ENCODE results near the gene B4GAT1.
"Not testable (repeated sequence)": the region's sequence is repeated elsewhere in the genome, so short reads cannot be mapped to it uniquely, and the experiment has no call there.

B4GAT1 gene

DNA sequence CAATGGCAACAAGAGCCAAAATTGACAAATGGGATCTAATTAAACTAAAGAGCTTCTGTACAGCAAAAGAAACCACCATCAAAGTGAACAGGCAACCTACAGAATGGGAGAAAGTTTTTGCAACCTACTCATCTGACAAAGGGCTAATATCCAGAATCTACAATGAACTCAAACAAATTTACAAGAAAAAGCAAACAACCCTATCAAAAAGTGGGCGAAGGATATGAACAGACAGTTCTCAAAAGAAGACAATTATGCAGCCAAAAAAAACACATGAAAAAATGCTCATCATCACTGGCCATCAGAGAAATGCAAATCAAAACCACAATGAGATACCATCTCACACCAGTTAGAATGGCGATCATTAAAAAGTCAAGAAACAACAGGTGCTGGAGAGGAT, 27.1 kb downstream of the B4GAT1 start:
- not testable (repeated sequence) for FAIRE-seq

GRCh38 chr11:66318600-66318970, 28.8 kb downstream of the B4GAT1 start:
- no peak for FAIRE-seq

DNA sequence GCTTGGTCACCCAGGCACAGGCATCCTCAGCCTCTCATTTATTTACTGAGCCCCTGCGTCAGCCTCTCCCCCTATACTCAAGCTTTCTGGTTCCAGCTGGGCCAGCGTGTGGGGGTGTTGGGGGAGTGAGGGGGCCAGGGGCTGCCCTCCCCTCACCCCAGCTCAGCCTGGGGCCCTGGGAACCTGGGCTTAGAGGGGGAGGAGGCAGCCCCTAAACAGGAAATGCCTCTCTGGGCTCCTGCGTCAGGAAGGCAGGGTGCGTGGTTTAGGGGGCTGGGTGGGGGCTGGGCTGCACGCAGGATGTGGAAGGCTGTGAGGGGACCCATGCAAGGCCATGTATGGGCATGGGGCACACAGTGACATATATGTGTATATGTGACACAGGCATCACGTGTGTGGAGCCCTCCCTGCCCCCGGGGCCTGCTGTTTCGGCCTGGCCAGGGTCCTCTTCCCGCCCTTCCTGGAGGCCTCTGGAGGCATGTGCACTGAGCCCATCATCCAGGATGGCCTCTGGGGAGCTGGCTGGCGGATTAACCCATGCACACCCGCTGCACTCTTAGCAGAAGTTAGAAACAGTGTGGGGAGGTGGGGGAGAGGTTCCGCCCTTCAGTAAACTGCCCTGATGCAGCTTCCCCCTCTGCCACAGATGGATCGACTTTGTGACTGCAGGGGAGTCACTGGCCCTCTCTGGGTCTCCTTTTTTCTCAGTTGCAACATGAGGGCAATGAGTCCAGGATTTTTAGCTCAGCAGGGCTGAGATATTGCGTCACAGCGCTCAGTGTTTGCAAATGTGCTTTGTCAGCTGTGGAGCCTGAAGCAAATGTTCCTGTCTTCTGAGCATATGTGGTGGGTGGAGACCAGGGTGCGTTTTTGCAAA, 29.5 kb downstream of the B4GAT1 start:
- FAIRE-seq: no peak

DNA sequence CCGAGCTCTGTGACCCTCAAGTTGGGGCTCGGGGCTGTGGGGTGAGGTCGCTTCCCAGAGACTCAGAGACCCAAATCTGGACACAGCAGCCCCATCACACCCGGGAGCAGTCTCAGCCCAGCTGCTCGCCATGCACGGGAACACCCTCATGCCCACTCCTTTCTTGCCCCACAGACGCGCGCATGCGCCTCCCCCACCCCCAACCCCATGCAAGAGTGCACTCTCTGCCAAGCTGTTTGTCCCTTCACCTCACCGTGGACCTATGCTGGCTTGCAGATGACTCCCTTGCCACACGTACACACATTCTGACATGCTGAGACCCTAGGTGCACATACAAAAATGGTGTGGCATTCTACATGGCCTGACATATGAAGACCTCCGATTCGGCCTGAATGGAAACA, 30.1 kb downstream of the B4GAT1 start:
- FAIRE-seq: no peak

DNA sequence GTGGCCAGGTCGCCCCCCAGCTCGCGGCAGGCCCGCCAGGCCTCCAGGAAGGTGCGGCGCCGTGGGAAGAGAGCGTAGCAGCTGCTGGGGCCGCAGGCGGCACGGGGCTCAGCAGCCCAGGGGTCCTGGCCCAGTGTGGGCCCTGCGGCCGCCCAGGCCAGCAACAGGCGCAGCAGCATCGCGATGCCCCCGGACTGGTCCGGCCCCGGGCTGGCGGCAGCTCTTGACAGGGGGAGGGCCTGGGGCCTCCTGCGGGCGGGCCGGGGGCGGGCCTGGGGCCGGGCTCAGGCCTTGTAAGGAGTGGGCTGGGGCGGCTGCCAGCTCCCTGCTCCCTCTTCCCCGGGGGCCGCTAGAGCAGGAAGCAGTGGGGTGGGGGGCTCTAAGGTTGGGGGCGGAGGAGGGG, 30.6 kb downstream of the B4GAT1 start, which contains the start of gene CD248:
TSS of gene CD248 (minus strand) at position 196 of the 403 bp plus-strand sequence. CDS start at position 179, 17 bp downstream.
- FAIRE-seq: no peak

GRCh38 chr11:66315921-66316811, 31.3 kb downstream of the B4GAT1 start:
- no peak for FAIRE-seq

DNA sequence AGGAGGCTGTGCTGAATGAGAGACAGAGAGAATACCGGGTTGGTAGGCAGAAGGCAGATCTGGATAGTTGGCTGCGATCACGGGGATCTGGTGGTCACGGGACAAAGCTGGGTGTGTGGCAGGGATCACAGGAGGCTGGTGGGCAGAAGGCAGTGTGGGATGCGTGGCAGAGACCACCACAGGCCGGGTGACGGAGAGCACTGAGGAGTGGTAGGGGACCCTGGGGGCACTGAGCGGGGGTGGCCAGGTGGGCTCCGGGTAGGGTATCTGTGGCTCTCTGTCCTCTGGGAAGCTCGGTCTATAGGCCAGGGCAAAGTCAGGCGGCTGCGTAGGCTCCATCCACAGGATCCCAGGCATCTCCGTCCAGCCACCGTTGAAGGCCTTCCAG, 31.9 kb downstream of the B4GAT1 start:
- no peak for FAIRE-seq

GRCh38 chr11:66314561-66315497, 32.6 kb downstream of the B4GAT1 start:
- FAIRE-seq: no peak

- FAIRE-seq: no peak
Measured at GRCh38 chr11:66314186-66314501, 33.3 kb downstream of the B4GAT1 start.

DNA sequence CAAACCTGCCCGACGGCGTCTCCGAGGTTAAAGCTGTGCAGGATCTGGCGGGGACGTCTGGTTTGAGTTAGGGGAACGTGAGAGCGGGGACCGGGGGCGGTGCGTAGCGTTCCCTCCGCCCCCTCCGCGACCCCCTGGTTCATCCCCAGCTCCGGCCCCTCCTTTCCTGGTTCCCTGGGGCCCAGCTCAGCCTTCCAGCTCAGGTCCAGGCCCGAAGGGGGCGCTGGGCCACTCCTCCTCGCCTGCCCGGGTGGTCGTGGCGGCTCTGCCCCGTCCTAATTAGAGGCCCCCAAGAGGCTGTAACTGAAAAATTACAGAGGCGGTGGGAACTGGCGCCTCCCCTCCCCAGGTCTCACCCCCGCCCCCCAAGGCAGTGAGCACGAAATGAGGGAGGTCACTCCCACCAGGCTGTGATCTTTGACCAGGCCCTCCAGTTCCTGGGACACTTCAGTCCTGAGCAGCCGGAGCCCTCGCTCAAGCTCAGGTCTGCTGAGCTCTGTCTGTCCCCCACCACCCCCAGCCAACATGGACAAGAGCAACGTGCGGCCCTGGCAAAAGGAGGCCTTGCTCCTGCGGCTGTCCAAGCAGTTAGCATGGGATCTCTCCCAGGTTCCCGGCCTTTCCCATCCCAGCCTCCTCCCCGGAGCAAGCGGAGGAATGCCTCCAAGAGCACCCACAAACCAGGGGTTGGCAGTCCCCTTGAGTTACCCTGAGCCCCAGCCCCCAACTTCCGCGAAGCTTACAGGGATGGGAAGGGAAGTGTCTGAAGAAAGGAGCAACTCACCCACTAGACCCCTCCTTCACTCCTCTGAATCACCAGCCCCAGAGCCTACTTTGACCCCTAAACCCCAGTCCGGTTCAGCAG, 33.9 kb downstream of the B4GAT1 start:
- FAIRE-seq: no peak

- no peak for FAIRE-seq
Measured at GRCh38 chr11:66312549-66313320, 34.7 kb downstream of the B4GAT1 start.

DNA sequence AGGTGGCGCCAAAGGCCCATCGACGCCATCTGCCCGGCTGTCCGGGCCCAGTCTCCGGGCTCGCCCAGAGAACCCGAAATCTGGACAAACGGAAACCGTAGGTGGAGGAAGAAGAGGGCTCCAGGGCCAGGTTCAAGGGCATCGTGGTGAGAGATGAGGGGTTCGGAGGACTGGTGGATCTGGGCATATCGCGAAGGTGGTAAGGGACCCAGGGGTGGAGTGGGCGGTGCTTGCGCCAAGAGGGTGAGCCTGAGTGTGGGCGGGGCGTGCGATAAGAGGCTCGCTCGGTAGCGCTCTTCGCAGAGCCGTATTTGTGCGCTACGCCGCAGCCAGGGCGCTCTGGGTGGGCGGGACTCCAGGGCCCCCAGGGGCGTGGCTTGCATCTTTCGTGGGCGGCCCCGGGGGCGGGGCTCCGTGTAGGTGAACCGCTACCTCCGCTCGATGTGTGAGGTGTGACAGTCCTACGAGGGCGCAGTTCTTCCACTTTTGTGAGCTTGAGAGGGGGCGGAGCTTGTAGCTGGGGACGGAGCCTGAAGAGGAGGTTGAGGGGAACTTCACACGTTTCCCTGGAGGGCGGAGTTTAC, 35.4 kb downstream of the B4GAT1 start:
- FAIRE-seq: no peak

- FAIRE-seq: no peak
Measured at GRCh38 chr11:66311470-66311964, 35.9 kb downstream of the B4GAT1 start.

- FAIRE-seq: not testable (repeated sequence)
Measured at GRCh38 chr11:66310803-66311440, 36.5 kb downstream of the B4GAT1 start.

GRCh38 chr11:66310324-66310723, 37.1 kb downstream of the B4GAT1 start:
- FAIRE-seq: no peak

- no peak for FAIRE-seq
Measured at GRCh38 chr11:66309475-66309874, 38.0 kb downstream of the B4GAT1 start.

DNA sequence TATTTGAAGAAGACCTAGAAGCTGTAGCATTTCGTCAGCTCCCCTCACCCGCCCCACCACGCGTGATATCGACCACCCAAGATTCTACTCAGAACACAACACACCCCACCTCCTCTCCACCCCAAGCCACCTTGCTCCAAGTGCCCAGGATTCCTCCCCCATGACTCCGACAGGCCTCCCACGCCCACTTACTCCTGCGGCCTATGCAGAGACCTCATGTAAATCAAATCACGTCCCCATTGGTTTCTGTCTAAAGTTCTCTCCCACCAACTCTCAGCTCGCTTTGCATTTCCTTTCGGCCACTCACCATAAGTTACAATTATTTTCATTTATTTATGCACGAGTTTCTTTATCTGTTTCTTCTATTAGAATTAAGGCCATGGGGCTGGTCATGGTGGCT, 44.8 kb downstream of the B4GAT1 start:
- no peak for FAIRE-seq

DNA sequence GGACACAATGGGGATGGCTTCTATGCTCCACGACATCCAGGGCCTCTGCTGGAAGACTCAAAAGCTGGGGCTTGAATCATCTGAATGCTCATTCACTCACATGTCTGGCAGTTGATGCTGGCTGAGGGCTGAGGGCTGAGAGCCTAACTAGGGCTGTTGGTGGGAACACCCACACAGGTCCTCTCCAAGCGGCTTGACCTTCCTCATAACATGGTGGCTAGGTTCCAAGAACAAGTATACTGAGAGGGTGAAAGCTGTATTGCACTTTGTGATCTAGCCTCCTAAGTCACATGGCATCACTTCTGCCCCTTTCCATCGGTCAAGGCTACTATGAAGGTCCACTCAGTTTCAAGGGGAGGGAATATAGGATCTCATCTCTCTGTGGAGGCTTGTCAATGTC, 48.2 kb downstream of the B4GAT1 start:
- no peak for FAIRE-seq

DNA sequence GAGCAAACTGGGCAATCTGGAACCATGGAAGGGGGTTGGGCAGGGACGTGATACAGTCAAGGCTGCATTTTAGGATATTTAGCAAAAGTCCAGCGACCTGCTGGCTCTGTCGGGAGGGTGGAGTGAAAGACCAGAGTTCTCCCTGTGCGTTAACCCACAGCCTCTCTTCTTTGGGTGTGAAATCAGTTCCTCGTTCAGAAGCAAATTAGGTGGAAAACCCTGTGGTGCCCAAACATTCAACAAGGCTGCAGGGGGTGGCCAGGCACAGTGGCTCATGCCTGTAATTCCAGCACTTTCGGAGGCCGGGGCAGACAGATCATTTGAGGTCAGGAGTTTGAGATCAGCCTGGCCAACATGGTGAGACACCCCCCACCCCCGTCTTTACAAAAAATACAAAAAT, 49.8 kb downstream of the B4GAT1 start:
- FAIRE-seq: no peak

Data from colon (tissue), 2 donors.